Measurements from ENCODE around the gene STING1.

- TF ChIP-seq ZNF274 (IDR thresholded peaks at IDR 0.05; ENCODE audit: low read depth, low read length) (no peak), YY1 (IDR thresholded peaks at IDR 0.05; ENCODE audit: insufficient read depth, insufficient read length) (no peak)
These were observed 13.3 kb upstream of the STING1 start for GRCh38 chr5:139495638-139496435.

Measured in NT2/D1 (cell line).